Activated T-cell treated with anti-CD3 and anti-CD28 coated beads, Interleukin-2, amount 50 U/mL, for 4 hours (primary cell): ENCODE data around the gene CACNA1G. TPM values are rescaled to one million over a fixed set of nuclear protein-coding genes. Genes with fewer than 3 reads are reported as not detected.

Experiments
- ATAC-seq, 2 donors: fragments of 200-7000 bp; cut with Tn5 transposase; one replicate each; pipeline ENCODE4 v1.10.0; 2021
- DNase-seq: peaks from one replicate; pipeline ENCODE4 v3.0.0-alpha.2; 2020
- H3K27me3 Mint-ChIP-seq: one replicate; pipeline ENCODE4 v1.8.0; 2021; ENCODE audit warnings: low read depth, mixed read lengths
- H3K36me3 Mint-ChIP-seq: one replicate; pipeline ENCODE4 v1.8.0; 2022; ENCODE audit warnings: mixed read lengths; ENCODE audit not compliant: insufficient read depth
- H3K4me1 Mint-ChIP-seq: one replicate; pipeline ENCODE4 v1.8.0; 2021; ENCODE audit warnings: low read depth, mixed read lengths
- H3K4me3 Mint-ChIP-seq: one replicate; pipeline ENCODE4 v1.8.0; 2021; ENCODE audit warnings: mild to moderate bottlenecking, moderate library complexity, mixed read lengths
- H3K9me3 Mint-ChIP-seq: one replicate; pipeline ENCODE4 v1.8.0; 2021; ENCODE audit warnings: mixed read lengths
- total RNA-seq, 3 donors: library from RNA; stranded (reverse); gene quantifications; one replicate each; pipeline ENCODE4 v1.2.1, GENCODE V29; 2021

The CACNA1G gene
- under 1 TPM in 1 of 3 donors, not detected in 2; 0.03 TPM for total RNA-seq

GRCh38 chr17:50560185-50560824 is at the start of gene CACNA1G:
Gene CACNA1G (plus strand): TSS chr17:50560715. CDS start chr17:50561460, 745 bp downstream.
- H3K36me3 Mint-ChIP-seq: no peaks in the 10 kb centered on the region
- H3K27me3 Mint-ChIP-seq: peaks cover 50% of the 10 kb centered on the region
- peaks cover 25% of the 10 kb centered on the region for H3K4me1 Mint-ChIP-seq
- peak within 1 kb of the TSS; percentile 76 for H3K4me3 Mint-ChIP-seq
- H3K9me3 Mint-ChIP-seq: no peaks in the 10 kb centered on the region
- DNase-seq (peak; percentile 81), ATAC-seq (peak; percentile 93 to 94)

GRCh38 chr17:50511058-50511457 is 49.5 kb upstream of the CACNA1G start:
- Mint-ChIP-seq H3K9me3 (no peaks in the 10 kb centered on the region), H3K4me1 (peaks cover 38% of the 10 kb centered on the region), H3K27me3 (no peaks in the 10 kb centered on the region), H3K4me3 (peak overlapping the region; percentile 33), H3K36me3 (no peaks in the 10 kb centered on the region)
- ATAC-seq (peak; percentile 78 to 83), DNase-seq (no peak)

GRCh38 chr17:50513495-50513894 is 47.0 kb upstream of the CACNA1G start:
- H3K4me3 Mint-ChIP-seq: no peak overlapping the region
- no peaks in the 10 kb centered on the region for H3K27me3 Mint-ChIP-seq
- H3K4me1 Mint-ChIP-seq: peaks cover 40% of the 10 kb centered on the region
- no peaks in the 10 kb centered on the region for H3K9me3 Mint-ChIP-seq
- H3K36me3 Mint-ChIP-seq: no peaks in the 10 kb centered on the region
- ATAC-seq: no peak
- DNase-seq: no peak

- Mint-ChIP-seq H3K4me1 (peaks cover 33% of the 10 kb centered on the region), H3K4me3 (no peak overlapping the region), H3K9me3 (no peaks in the 10 kb centered on the region), H3K27me3 (no peaks in the 10 kb centered on the region), H3K36me3 (no peaks in the 10 kb centered on the region)
- ATAC-seq (no peak), DNase-seq (no peak)
These were observed 46.1 kb upstream of the CACNA1G start for GRCh38 chr17:50514388-50514787.

- DNase-seq (no peak), ATAC-seq (no peak)
- Mint-ChIP-seq H3K4me1 (peaks cover 27% of the 10 kb centered on the region), H3K4me3 (no peak overlapping the region), H3K9me3 (no peaks in the 10 kb centered on the region), H3K27me3 (no peaks in the 10 kb centered on the region), H3K36me3 (no peaks in the 10 kb centered on the region)
These were observed 45.4 kb upstream of the CACNA1G start for GRCh38 chr17:50514936-50515702.

GRCh38 chr17:50517011-50517410 is 43.5 kb upstream of the CACNA1G start:
- H3K9me3 Mint-ChIP-seq: no peaks in the 10 kb centered on the region
- no peak for ATAC-seq
- H3K4me1 Mint-ChIP-seq: peaks cover 12% of the 10 kb centered on the region
- H3K4me3 Mint-ChIP-seq: no peak overlapping the region
- no peaks in the 10 kb centered on the region for H3K27me3 Mint-ChIP-seq
- no peaks in the 10 kb centered on the region for H3K36me3 Mint-ChIP-seq
- no peak for DNase-seq

- Mint-ChIP-seq H3K4me3 (no peak overlapping the region), H3K27me3 (no peaks in the 10 kb centered on the region), H3K9me3 (no peaks in the 10 kb centered on the region), H3K36me3 (no peaks in the 10 kb centered on the region), H3K4me1 (peaks cover 8% of the 10 kb centered on the region)
- ATAC-seq: no peak
- no peak for DNase-seq
These were observed 42.8 kb upstream of the CACNA1G start for GRCh38 chr17:50517504-50518383.

- Mint-ChIP-seq H3K36me3 (no peaks in the 10 kb centered on the region), H3K4me1 (peaks cover 8% of the 10 kb centered on the region), H3K27me3 (no peaks in the 10 kb centered on the region), H3K9me3 (no peaks in the 10 kb centered on the region), H3K4me3 (no peak overlapping the region)
- DNase-seq (no peak), ATAC-seq (no peak)
These were observed 42.0 kb upstream of the CACNA1G start for GRCh38 chr17:50518384-50519023.

GRCh38 chr17:50519141-50519834 is 41.2 kb upstream of the CACNA1G start:
- Mint-ChIP-seq H3K9me3 (no peaks in the 10 kb centered on the region), H3K4me3 (no peak overlapping the region), H3K4me1 (peaks cover 8% of the 10 kb centered on the region), H3K27me3 (no peaks in the 10 kb centered on the region), H3K36me3 (no peaks in the 10 kb centered on the region)
- DNase-seq (no peak), ATAC-seq (no peak)

GRCh38 chr17:50520483-50520882 is 40.0 kb upstream of the CACNA1G start:
- Mint-ChIP-seq H3K36me3 (no peaks in the 10 kb centered on the region), H3K4me1 (peaks cover 8% of the 10 kb centered on the region), H3K27me3 (no peaks in the 10 kb centered on the region), H3K9me3 (no peaks in the 10 kb centered on the region), H3K4me3 (no peak overlapping the region)
- DNase-seq (no peak), ATAC-seq (no peak)

GRCh38 chr17:50521514-50521913 is 39.0 kb upstream of the CACNA1G start:
- ATAC-seq (no peak), DNase-seq (no peak)
- no peak overlapping the region for H3K4me3 Mint-ChIP-seq
- no peaks in the 10 kb centered on the region for H3K36me3 Mint-ChIP-seq
- H3K9me3 Mint-ChIP-seq: no peaks in the 10 kb centered on the region
- peaks cover 8% of the 10 kb centered on the region for H3K4me1 Mint-ChIP-seq
- no peaks in the 10 kb centered on the region for H3K27me3 Mint-ChIP-seq

GRCh38 chr17:50522766-50523165 is 37.7 kb upstream of the CACNA1G start:
- H3K36me3 Mint-ChIP-seq: no peaks in the 10 kb centered on the region
- H3K27me3 Mint-ChIP-seq: peaks cover 3% of the 10 kb centered on the region
- DNase-seq: no peak
- ATAC-seq: no peak
- no peaks in the 10 kb centered on the region for H3K9me3 Mint-ChIP-seq
- H3K4me1 Mint-ChIP-seq: no peaks in the 10 kb centered on the region
- no peak overlapping the region for H3K4me3 Mint-ChIP-seq

- H3K36me3 Mint-ChIP-seq: no peaks in the 10 kb centered on the region
- H3K27me3 Mint-ChIP-seq: peaks cover 3% of the 10 kb centered on the region
- no peak overlapping the region for H3K4me3 Mint-ChIP-seq
- DNase-seq: no peak
- no peaks in the 10 kb centered on the region for H3K9me3 Mint-ChIP-seq
- no peaks in the 10 kb centered on the region for H3K4me1 Mint-ChIP-seq
- ATAC-seq: no peak
These were observed 37.3 kb upstream of the CACNA1G start for GRCh38 chr17:50523208-50523607.
